HepG2 (cell line): ENCODE measurements around the gene AFF2. TPM values are rescaled to one million over a fixed set of nuclear protein-coding genes. Genes with fewer than 3 reads are reported as not detected.

ENCODE experiments used
- ATAC-seq: fragments of 200-7000 bp; cut with Tn5 transposase; 3 replicates; pipeline ENCODE4 v1.9.1; 2020; ENCODE audit warnings: mild to moderate bottlenecking, moderate library complexity
- BruUV-seq: library from RNA; stranded (reverse); fragments of 400-500 nt; replicated peaks from 2 replicates; lab custom pipeline; 2021; lab: Mats Ljungman, UMichigan
- CTCF ChIA-PET: fragments of 300-600 bp; formaldehyde crosslinking; extraction: SDS; loops from one replicate; lab custom pipeline; 2021; ENCODE audit warnings: low total read pairs, inconsistent platforms, low intra/inter-chr PET ratio; lab: Yijun Ruan, JAX
- POLR2A ChIA-PET: fragments of 350-600 bp; sonication (Branson Sonifier 250); formaldehyde crosslinking; loops from one replicate; lab custom pipeline; 2020; ENCODE audit warnings: antibody characterized with exemption, inconsistent platforms; lab: Yijun Ruan, JAX
- DNase-seq: peaks from one replicate; pipeline ENCODE4 v3.0.0-alpha.2; 2015; ENCODE audit warnings: low spot score
- FAIRE-seq: peaks from 3 replicates; lab custom pipeline; 2011; peaks lifted over from hg19 to GRCh38; lab: Jason Lieb, UNC
- H2AFZ ChIP-seq: one replicate; pipeline ENCODE4 v1.6.1; 2011; ENCODE audit warnings: low read length, inconsistent platforms
- H3K27ac ChIP-seq: fragments of 300-600 bp; 3 replicates; pipeline ENCODE4 v1.8.0; 2011; ENCODE audit warnings: mixed run types, mild to moderate bottlenecking, mixed read lengths, low read length, inconsistent platforms; ENCODE audit not compliant: insufficient read depth; ENCODE audit errors: extremely low read length
- H3K27me3 ChIP-seq, 2 experiments: fragments of 200-600 bp in 1 of 2; 2 replicates in 1 of 2; 3 replicates in 1 of 2; pipeline versions ENCODE4 v1.6.0 to v1.8.0; 2011; ENCODE audit warnings: low read length in 2 of 2, mild to moderate bottlenecking in 2 of 2, moderate library complexity in 2 of 2, inconsistent platforms in 1 of 2; ENCODE audit not compliant: insufficient read depth in 2 of 2, control insufficient read depth in 1 of 2
- H3K36me3 ChIP-seq, 2 experiments: fragments of 200-600 bp in 1 of 2; replicated peaks in 1 of 2; 2 replicates in 1 of 2; 3 replicates in 1 of 2; pipeline versions ENCODE4 v1.5.1 to v1.8.0; 2011; ENCODE audit warnings: low read length in 2 of 2, inconsistent platforms in 1 of 2; ENCODE audit not compliant: insufficient read depth in 2 of 2, control insufficient read depth in 1 of 2
- H3K4me1 ChIP-seq: 2 replicates; pipeline ENCODE4 v1.5.1; 2012; ENCODE audit warnings: low read length, inconsistent platforms; ENCODE audit not compliant: insufficient read depth
- H3K4me2 ChIP-seq: 2 replicates; pipeline ENCODE4 v1.6.0; 2011; ENCODE audit warnings: low read depth, low read length, inconsistent platforms
- H3K4me3 ChIP-seq, 3 experiments: fragments of 200-600 bp in 1 of 3; sonication (generic), shearing (Covaris generic) in 1 of 3; replicated peaks in 1 of 3; 2 replicates each; pipeline ENCODE4 v1.5.1; 2011 to 2016; ENCODE audit warnings: low read length in 3 of 3, inconsistent platforms in 2 of 3, low read depth in 2 of 3, mild to moderate bottlenecking in 2 of 3, control low read depth in 1 of 3, mixed read lengths in 1 of 3; ENCODE audit not compliant: insufficient read depth in 1 of 3
- H3K79me2 ChIP-seq: one replicate; pipeline ENCODE4 v1.6.1; 2011; ENCODE audit warnings: low read length, inconsistent platforms; ENCODE audit not compliant: insufficient read depth
- H3K9ac ChIP-seq: 2 replicates; pipeline ENCODE4 v1.6.0; 2011; ENCODE audit warnings: mild to moderate bottlenecking, low read depth, low read length, inconsistent platforms; ENCODE audit not compliant: insufficient read depth
- H3K9me3 ChIP-seq: 2 replicates; pipeline ENCODE4 v1.5.1; 2012; ENCODE audit warnings: mild to moderate bottlenecking, low read length
- H4K20me1 ChIP-seq: 2 replicates; pipeline ENCODE4 v1.6.0; 2011; ENCODE audit warnings: inconsistent platforms, mild to moderate bottlenecking, low read length, moderate library complexity; ENCODE audit not compliant: insufficient read depth
- ELF4 ChIP-seq: sonication (generic); formaldehyde crosslinking; IDR thresholded peaks from 2 replicates; pipeline ENCODE4 v1.5.0; 2020; ENCODE audit warnings: missing genetic modification reagents, mild to moderate bottlenecking, moderate library complexity, borderline replicate concordance
- ERF ChIP-seq: IDR thresholded peaks from 2 replicates; pipeline ENCODE4 v1.6.1; 2018; ENCODE audit warnings: missing biosample characterization, missing genetic modification reagents
- FIP1L1 ChIP-seq: fragments of 200-400 bp; formaldehyde crosslinking; IDR thresholded peaks from 2 replicates; pipeline ENCODE4 v1.6.1; 2018; ENCODE audit warnings: low read depth, mild to moderate bottlenecking, low read length, moderate library complexity, borderline replicate concordance; ENCODE audit not compliant: insufficient read depth
- IRX3 ChIP-seq: sonication (generic); formaldehyde crosslinking; IDR thresholded peaks from 2 replicates; pipeline ENCODE4 v1.8.1; 2023; ENCODE audit warnings: mild to moderate bottlenecking, low read depth, missing genetic modification reagents, borderline replicate concordance
- KDM3A ChIP-seq: IDR thresholded peaks from 2 replicates; pipeline ENCODE4 v1.6.1; 2018; ENCODE audit warnings: low read depth, missing compliant biosample characterization
- MAFK ChIP-seq, 2 experiments: IDR thresholded peaks in 1 of 2; conservative IDR thresholded peaks in 1 of 2; 2 replicates each; pipeline ENCODE4 v1.6.1; 2011; ENCODE audit warnings: improper control_type of control experiment in 2 of 2, low read length in 2 of 2
- MTF2 ChIP-seq: sonication (generic); formaldehyde crosslinking; IDR thresholded peaks from 2 replicates; pipeline ENCODE4 v1.5.0; 2020; ENCODE audit warnings: missing genetic modification reagents, borderline replicate concordance
- NCOA5 ChIP-seq: sonication (generic); formaldehyde crosslinking; IDR thresholded peaks from 2 replicates; pipeline ENCODE4 v1.4.0; 2020; ENCODE audit warnings: missing genetic modification reagents
- SATB2 ChIP-seq: sonication (generic); formaldehyde crosslinking; IDR thresholded peaks from 2 replicates; pipeline ENCODE4 v1.5.0; 2020; ENCODE audit warnings: missing genetic modification reagents
- SOX13 ChIP-seq, 3 experiments: fragments of 450-650 bp in 1 of 3; sonication (generic) in 1 of 3; formaldehyde crosslinking in 1 of 3; IDR thresholded peaks in 2 of 3; conservative IDR thresholded peaks in 1 of 3; 2 replicates each; pipeline versions ENCODE4 v1.5.0 to v1.6.1; 2016 to 2020; ENCODE audit warnings: antibody characterized with exemption in 1 of 3, mild to moderate bottlenecking in 1 of 3, missing compliant biosample characterization in 1 of 3, missing genetic modification reagents in 1 of 3, moderate library complexity in 1 of 3
- SRF ChIP-seq: IDR thresholded peaks from 2 replicates; pipeline ENCODE4 v1.6.1; 2011; ENCODE audit warnings: mild to moderate bottlenecking, low read depth, low read length, moderate library complexity
- ZBTB38 ChIP-seq: sonication (generic); formaldehyde crosslinking; IDR thresholded peaks from 2 replicates; pipeline ENCODE4 v1.5.1; 2020; ENCODE audit warnings: mild to moderate bottlenecking, missing genetic modification reagents
- ZNF101 ChIP-seq: sonication (generic); formaldehyde crosslinking; IDR thresholded peaks from 2 replicates; pipeline ENCODE4 v1.4.0; 2020; ENCODE audit warnings: mild to moderate bottlenecking, low read depth, missing genetic modification reagents, borderline replicate concordance
- ZNF3 ChIP-seq: IDR thresholded peaks from 2 replicates; pipeline ENCODE4 v1.7.0; 2017; ENCODE audit warnings: inconsistent platforms
- ZNF547 ChIP-seq: sonication (generic); formaldehyde crosslinking; IDR thresholded peaks from 2 replicates; pipeline ENCODE4 v1.5.1; 2020; ENCODE audit warnings: mild to moderate bottlenecking, missing genetic modification reagents
- ZNF678 ChIP-seq: sonication (generic); formaldehyde crosslinking; IDR thresholded peaks from 2 replicates; pipeline ENCODE4 v1.4.0; 2020; ENCODE audit warnings: mild to moderate bottlenecking, missing genetic modification reagents
- ZNF788 ChIP-seq: sonication (generic); formaldehyde crosslinking; IDR thresholded peaks from 2 replicates; pipeline ENCODE4 v1.5.0; 2020; ENCODE audit warnings: mild to moderate bottlenecking, missing genetic modification reagents, borderline replicate concordance
- WGBS: methylation state at CpG from one replicate; pipeline ENCODE4 v1.1.6; 2017; ENCODE audit warnings: low lambda C conversion rate; 5-methylcytosine and 5-hydroxymethylcytosine counted together
- in situ Hi-C: cut with HindIII; loops from 2 replicates; pipeline ENCODE4 v1.10.0; 2017; ENCODE audit warnings: low pct_unique_long_range_greater_than_20kb; ENCODE audit not compliant: extremely low pct_ligation_motif_present
- intact Hi-C: fragments of 100-400 bp; cut with micrococcal nuclease; formaldehyde crosslinking; loops from one replicate; pipeline ENCODE4 v1.10.0; 2022; ENCODE audit not compliant: unreplicated experiment
- polyA plus RNA-seq, 8 experiments: library from polyadenylated mRNA; depleted of rRNA in 3 of 8; stranded (reverse) in 7 of 8; unstranded in 1 of 8; fragments of >200 nt; fragmentation: Illumina TruSeq in 4 of 8; extraction: Trizol in 4 of 8; gene quantifications; 2 replicates each; pipeline versions ENCODE4 v1.2.1 to v1.2.3, GENCODE V29; 2011 to 2016; ENCODE audit warnings: low read depth in 4 of 8, missing spikeins in 1 of 8, mixed read lengths in 1 of 8; ENCODE audit not compliant: insufficient read depth in 1 of 8
- total RNA-seq, 5 experiments: library from RNA; depleted of rRNA; stranded (reverse); fragments of >200 nt; fragmentation: Illumina TruSeq; extraction: Trizol; gene quantifications; 2 replicates each; pipeline ENCODE4 v1.2.3, GENCODE V29; 2016; ENCODE audit warnings: low read depth in 1 of 5
- TF ChIP-seq, protein P1 (sequence below): sonication (generic); formaldehyde crosslinking; conservative IDR thresholded peaks from 2 replicates; pipeline ENCODE4 v1.8.0; 2022; ENCODE audit warnings: low read depth, missing genetic modification reagents

The AFF2 gene
- total and polyA plus RNA-seq, 2 of the 13 experiments (the other 11 are each of a cell fraction or from before 2014, with no cell fraction given), result not detected

DNA sequence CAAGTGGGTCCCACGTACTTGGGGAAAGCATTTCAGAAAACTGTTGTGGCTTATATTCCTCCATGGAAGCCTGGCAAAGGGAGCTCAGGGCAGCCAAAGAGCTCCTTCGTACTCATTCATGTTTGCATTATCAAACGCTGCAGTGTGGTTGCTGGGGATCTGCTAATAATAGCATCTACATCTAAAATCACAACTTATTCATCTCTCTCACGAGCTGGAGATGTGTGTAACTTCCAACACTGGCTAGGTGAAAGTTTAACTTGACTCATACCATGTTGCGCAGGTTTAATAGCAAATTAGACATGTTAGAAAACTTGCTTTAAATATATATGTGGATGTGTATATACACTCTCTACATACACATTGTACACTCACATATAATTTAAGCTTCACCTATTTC, 415.1 kb downstream of the AFF2 start:
- no peak for FAIRE-seq
- intact Hi-C loops (no loop called here), in situ Hi-C loops (no loop called here)
- POLR2A ChIA-PET, result no interaction called here
- CTCF ChIA-PET, result no interaction called here
- TF ChIP-seq SATB2 (CRISPR knock-in tag), result no peak
- TF ChIP-seq ZNF788 (CRISPR knock-in tag), result no peak
- no peak for TF ChIP-seq MTF2 (CRISPR knock-in tag)
- no peak for TF ChIP-seq ZNF3 (CRISPR knock-in tag)
- TF ChIP-seq FIP1L1, result no peak
- no peak for TF ChIP-seq ELF4 (CRISPR knock-in tag)
- TF ChIP-seq ZNF678 (CRISPR knock-in tag), result no peak
- no peak for TF ChIP-seq ZBTB38 (CRISPR knock-in tag)
- Histone ChIP-seq H3K9me3 (no peaks in the 10 kb centered on the region), H3K27me3 (no peaks in the 10 kb centered on the region), H3K4me1 (no peaks in the 10 kb centered on the region), H3K9ac (no peak overlapping the region), H4K20me1 (no peaks in the 10 kb centered on the region), H3K36me3 (no peaks in the 10 kb centered on the region), H3K4me3 (no peak overlapping the region), H3K4me2 (no peak overlapping the region), H3K27ac (no peak overlapping the region), H3K79me2 (no peaks in the 10 kb centered on the region), H2AFZ (no peak overlapping the region)
- 38% methylated on average over 5 of the region's 5 CpGs for WGBS
- BruUV-seq, result no TSS peak
- ATAC-seq, result no peak
- no peak for DNase-seq

DNA sequence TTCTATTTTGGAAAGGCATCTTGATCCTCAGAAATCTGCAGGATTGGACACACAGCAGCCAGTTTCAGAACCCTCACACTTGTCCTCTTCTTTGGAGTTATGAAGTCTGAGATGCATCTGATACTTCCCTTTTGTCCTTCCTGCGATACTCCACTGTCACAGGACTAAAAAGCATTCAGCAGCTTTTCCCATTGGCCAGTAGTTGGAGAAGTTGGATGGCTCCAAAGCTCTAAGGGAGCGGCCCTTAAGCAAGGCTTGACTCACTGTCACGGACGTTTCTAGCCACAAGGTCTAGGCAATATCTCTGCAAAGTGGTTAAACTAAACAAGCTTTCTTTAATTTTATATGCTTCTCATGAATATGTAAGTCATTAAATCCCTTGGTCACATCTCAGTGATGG, 417.0 kb downstream of the AFF2 start:
- Histone ChIP-seq H3K4me1 (no peaks in the 10 kb centered on the region), H3K9me3 (no peaks in the 10 kb centered on the region), H3K79me2 (no peaks in the 10 kb centered on the region), H3K9ac (no peak overlapping the region), H3K4me3 (no peak overlapping the region), H3K4me2 (no peak overlapping the region), H3K36me3 (no peaks in the 10 kb centered on the region), H4K20me1 (no peaks in the 10 kb centered on the region), H3K27ac (no peak overlapping the region), H2AFZ (no peak overlapping the region), H3K27me3 (no peaks in the 10 kb centered on the region)
- DNase-seq (no peak), FAIRE-seq (no peak), ATAC-seq (no peak)
- POLR2A ChIA-PET, result no interaction called here
- in situ Hi-C loops (no loop called here), intact Hi-C loops (no loop called here)
- no TSS peak for BruUV-seq
- 58% methylated on average over 4 of the region's 4 CpGs for WGBS
- CTCF ChIA-PET, result no interaction called here
- TF ChIP-seq KDM3A (CRISPR knock-in tag) (no peak), IRX3 (CRISPR knock-in tag) (no peak), ZNF101 (CRISPR knock-in tag) (no peak), ZNF547 (CRISPR knock-in tag) (no peak), MAFK (conservative IDR thresholded peaks at IDR 0.05 in 1 of 2, IDR thresholded peaks at IDR 0.05 in 1 of 2; ENCODE audit: low read length in 2 of 2) (no peak), NCOA5 (no peak), SOX13 (IDR thresholded peaks at IDR 0.05) (no peak), SOX13 (CRISPR knock-in tag; conservative IDR thresholded peaks at IDR 0.05 in 1 of 2, IDR thresholded peaks at IDR 0.05 in 1 of 2) (no peak), SRF (no peak), ERF (CRISPR knock-in tag) (no peak)
- TF ChIP-seq, protein P1, sequence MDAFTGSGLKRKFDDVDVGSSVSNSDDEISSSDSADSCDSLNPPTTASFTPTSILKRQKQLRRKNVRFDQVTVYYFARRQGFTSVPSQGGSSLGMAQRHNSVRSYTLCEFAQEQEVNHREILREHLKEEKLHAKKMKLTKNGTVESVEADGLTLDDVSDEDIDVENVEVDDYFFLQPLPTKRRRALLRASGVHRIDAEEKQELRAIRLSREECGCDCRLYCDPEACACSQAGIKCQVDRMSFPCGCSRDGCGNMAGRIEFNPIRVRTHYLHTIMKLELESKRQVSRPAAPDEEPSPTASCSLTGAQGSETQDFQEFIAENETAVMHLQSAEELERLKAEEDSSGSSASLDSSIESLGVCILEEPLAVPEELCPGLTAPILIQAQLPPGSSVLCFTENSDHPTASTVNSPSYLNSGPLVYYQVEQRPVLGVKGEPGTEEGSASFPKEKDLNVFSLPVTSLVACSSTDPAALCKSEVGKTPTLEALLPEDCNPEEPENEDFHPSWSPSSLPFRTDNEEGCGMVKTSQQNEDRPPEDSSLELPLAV (CRISPR knock-in tag), result no peak
